HG02840 (cell line): ENCODE measurements around the gene OR9Q1.
"Not testable (repeated sequence)": the region's sequence is repeated elsewhere in the genome, so short reads cannot be mapped to it uniquely, and the experiment has no call there.

Experiments used
- ATAC-seq: cut with Tn5 transposase; IDR thresholded peaks from one replicate; pipeline ENCODE4 v1.9.1; 2021; ENCODE audit warnings: mild to moderate bottlenecking, moderate library complexity, moderate number of reproducible peaks; ENCODE audit not compliant: unreplicated experiment, low FRiP score

The OR9Q1 gene

GRCh38 chr11:58023435-58023931 lies at the start of gene OR9Q1:
Gene OR9Q1, plus strand, starts transcription at chr11:58023881. Its CDS starts 155,564 bp downstream, at chr11:58179445.
- no peak for ATAC-seq

- no peak for ATAC-seq
These were observed 49.5 kb upstream of the OR9Q1 start for GRCh38 chr11:57974132-57974531.

- ATAC-seq: no peak
These were observed 48.7 kb upstream of the OR9Q1 start for GRCh38 chr11:57974848-57975601.

- ATAC-seq: no peak
These were observed 46.0 kb upstream of the OR9Q1 start for GRCh38 chr11:57977709-57978108.

- ATAC-seq: no peak
These were observed 44.8 kb upstream of the OR9Q1 start for GRCh38 chr11:57978686-57979531.

- no peak for ATAC-seq
These were observed 44.1 kb upstream of the OR9Q1 start for GRCh38 chr11:57979532-57980079.

- ATAC-seq: no peak
These were observed 43.5 kb upstream of the OR9Q1 start for GRCh38 chr11:57980201-57980600.

GRCh38 chr11:57981536-57981935 lies 42.1 kb upstream of the OR9Q1 start:
- ATAC-seq: no peak

GRCh38 chr11:57982776-57983175 lies 40.9 kb upstream of the OR9Q1 start:
- no peak for ATAC-seq

- ATAC-seq: no peak
These were observed 40.5 kb upstream of the OR9Q1 start for GRCh38 chr11:57983191-57983590.

- ATAC-seq: not testable (repeated sequence)
These were observed 24.2 kb upstream of the OR9Q1 start for GRCh38 chr11:57999523-57999922.

GRCh38 chr11:58000021-58000420 lies 23.7 kb upstream of the OR9Q1 start:
- not testable (repeated sequence) for ATAC-seq

- no peak for ATAC-seq
These were observed 23.0 kb upstream of the OR9Q1 start for GRCh38 chr11:58000699-58001098.

GRCh38 chr11:58003036-58003435 lies 20.6 kb upstream of the OR9Q1 start:
- ATAC-seq: no peak

GRCh38 chr11:58003591-58003990 lies 20.1 kb upstream of the OR9Q1 start:
- no peak for ATAC-seq

GRCh38 chr11:58004664-58005063 lies 19.0 kb upstream of the OR9Q1 start:
- ATAC-seq: no peak

- no peak for ATAC-seq
These were observed 16.7 kb upstream of the OR9Q1 start for GRCh38 chr11:58006940-58007339.

- ATAC-seq: no peak
These were observed 11.9 kb upstream of the OR9Q1 start for GRCh38 chr11:58011771-58012170.

- ATAC-seq: no peak
These were observed 965 bp downstream of the OR9Q1 start for GRCh38 chr11:58024601-58025091.

GRCh38 chr11:58027341-58027740 lies 3.7 kb downstream of the OR9Q1 start:
- ATAC-seq: no peak
